K562 (cell line): ENCODE data around the gene AGAP1. TPM values are rescaled to one million over a fixed set of nuclear protein-coding genes. Genes with fewer than 3 reads are reported as not detected.

Source experiments
- ATF4 ChIP-seq: fragments of 450-650 bp; formaldehyde crosslinking; IDR thresholded peaks from 2 replicates; pipeline ENCODE4 v1.4.0; 2022; ENCODE audit warnings: mild to moderate bottlenecking, moderate library complexity
- BHLHE40 ChIP-seq: IDR thresholded peaks from 2 replicates; pipeline ENCODE4 v1.6.1; 2011; ENCODE audit warnings: low read length, improper control_type of control experiment
- CTCFL ChIP-seq: IDR thresholded peaks from 2 replicates; pipeline ENCODE4 v1.6.1; 2011; ENCODE audit warnings: borderline replicate concordance, low read depth, mild to moderate bottlenecking, moderate library complexity, low read length; ENCODE audit not compliant: insufficient read depth, poor library complexity, severe bottlenecking
- GABPB2 ChIP-seq: fragments of 250-450 bp; sonication (Bioruptor Pico); conservative IDR thresholded peaks from 2 replicates; pipeline ENCODE4 v1.5.1; 2021; ENCODE audit warnings: mild to moderate bottlenecking
- ID3 ChIP-seq, 2 experiments: fragments of 250-450 bp in 1 of 2; fragments of 450-650 bp in 1 of 2; sonication (Bioruptor Pico) in 1 of 2; IDR thresholded peaks; 2 replicates each; pipeline versions ENCODE4 v1.6.1 to v1.8.0; 2016 to 2021; ENCODE audit warnings: mild to moderate bottlenecking in 2 of 2, moderate library complexity in 2 of 2, missing compliant biosample characterization in 1 of 2, missing genetic modification characterization in 1 of 2
- KHSRP ChIP-seq: fragments of 450-650 bp; IDR thresholded peaks from 2 replicates; pipeline ENCODE4 v1.6.1; 2017
- LARP7 ChIP-seq: fragments of 450-650 bp; IDR thresholded peaks from 2 replicates; pipeline ENCODE4 v1.6.1; 2016
- NCOA6 ChIP-seq: fragments of 450-650 bp; IDR thresholded peaks from 2 replicates; pipeline ENCODE4 v1.6.1; 2017; ENCODE audit warnings: mild to moderate bottlenecking
- SAFB ChIP-seq: fragments of 200-400 bp; formaldehyde crosslinking; IDR thresholded peaks from 2 replicates; pipeline ENCODE4 v1.6.1; 2017; ENCODE audit warnings: low read depth, low read length, borderline replicate concordance
- SIRT6 ChIP-seq: IDR thresholded peaks from one replicate; pipeline ENCODE4 v1.6.1; 2012; ENCODE audit warnings: low read depth, mild to moderate bottlenecking, control low read depth, inconsistent platforms, low read length, moderate library complexity
- ZBED1 ChIP-seq: IDR thresholded peaks from 2 replicates; pipeline ENCODE4 v1.6.1; 2014
- ZNF609 ChIP-seq: sonication (generic); formaldehyde crosslinking; IDR thresholded peaks from 2 replicates; pipeline ENCODE4 v1.8.1; 2023; ENCODE audit warnings: missing genetic modification reagents, mild to moderate bottlenecking, borderline replicate concordance
- polyA plus RNA-seq, 8 experiments: library from polyadenylated mRNA; depleted of rRNA in 4 of 8; stranded (reverse) in 5 of 8; unstranded in 3 of 8; fragments of >200 nt; fragmentation: Nextera tagmentation in 2 of 8; fragmentation: Illumina TruSeq in 1 of 8; extraction: Ambion mirVana in 2 of 8; extraction: Trizol in 1 of 8; gene quantifications; 2 replicates each; pipeline versions ENCODE4 v1.2.1 to v1.2.3, GENCODE V29; 2011 to 2014; ENCODE audit warnings: inconsistent platforms in 1 of 8, missing spikeins in 1 of 8
- total RNA-seq, 7 experiments: library from RNA; depleted of rRNA in 6 of 7; stranded (reverse); fragments of >200 nt in 6 of 7; fragmentation: Illumina TruSeq in 2 of 7; extraction: Trizol in 2 of 7; gene quantifications; 2 replicates each; pipeline versions ENCODE4 v1.2.1 to v1.2.3, GENCODE V29; 2011 to 2021; ENCODE audit warnings: low replicate concordance in 1 of 7

AGAP1 gene
- total and polyA plus RNA-seq, 9 of the 15 experiments (the other 6 are each of a cell fraction or from before 2014, with no cell fraction given), result 1.3 to 24.0 (median 10.6) TPM

- no peak for TF ChIP-seq SIRT6
- no peak for TF ChIP-seq ATF4 (CRISPR knock-in tag)
- no peak for TF ChIP-seq CTCFL
- no peak for TF ChIP-seq LARP7
- TF ChIP-seq KHSRP, result no peak
- TF ChIP-seq NCOA6, result no peak
- no peak for TF ChIP-seq ZNF609
- no peak for TF ChIP-seq GABPB2
- TF ChIP-seq BHLHE40, result no peak
- no peak for TF ChIP-seq ID3 (CRISPR knock-in tag; IDR thresholded peaks at IDR 0.05)
- TF ChIP-seq ID3 (tag; IDR thresholded peaks at IDR 0.05), result no peak
- no peak for TF ChIP-seq SAFB
- no peak for TF ChIP-seq ZBED1
These were observed 487.8 kb downstream of the AGAP1 start (continued) for GRCh38 chr2:235981631-235982030.
